Measurements from ENCODE around the gene TCF12. TPM values are rescaled to one million over a fixed set of nuclear protein-coding genes. Genes with fewer than 3 reads are reported as not detected.

Gene TCF12
- total and polyA plus RNA-seq, 5 donors from 2014 or later = 45.7 to 83.7 (median 68.2) TPM

DNA sequence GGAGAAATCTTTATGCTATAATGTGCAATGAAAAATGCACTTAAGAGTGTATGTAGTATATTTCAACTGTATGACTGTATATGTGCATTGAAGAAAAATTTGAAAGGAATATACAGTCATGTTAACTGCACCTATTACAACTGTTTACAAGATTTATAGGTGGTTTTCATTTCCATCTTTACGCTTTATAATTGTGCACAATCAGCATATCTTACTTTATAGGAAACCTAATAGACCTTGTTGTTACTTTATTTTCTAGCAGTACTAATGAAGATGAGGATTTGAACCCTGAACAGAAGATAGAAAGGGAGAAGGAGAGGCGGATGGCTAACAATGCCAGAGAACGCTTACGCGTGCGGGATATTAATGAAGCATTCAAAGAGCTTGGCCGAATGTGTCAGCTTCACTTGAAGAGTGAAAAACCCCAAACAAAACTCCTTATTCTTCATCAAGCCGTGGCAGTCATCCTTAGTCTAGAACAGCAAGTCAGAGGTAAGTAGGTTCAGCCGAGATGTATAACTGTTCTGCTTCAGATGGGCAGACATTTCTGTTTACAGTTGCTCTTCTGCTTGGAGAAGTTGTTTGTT, 354.4 kb downstream of the TCF12 start:
- H3K27ac ChIP-seq (ENCODE audit: insufficient read depth, low read length, poor library complexity, severe bottlenecking) = no peak overlapping the region
- DNase-seq (no peak), ATAC-seq (ENCODE audit: low read depth in 2 of 2) (no peak)
- H3K36me3 Mint-ChIP-seq = peaks cover 55% of the 10 kb centered on the region
- H3K9me3 ChIP-seq (ENCODE audit: control insufficient read depth in 2 of 2, low read length in 2 of 2) = no peaks in the 10 kb centered on the region
- H3K27ac Mint-ChIP-seq = no peak overlapping the region
- H3K36me3 ChIP-seq (ENCODE audit: control insufficient read depth, insufficient read depth, low read length) = peaks cover 25% of the 10 kb centered on the region
- H3K4me1 ChIP-seq (ENCODE audit: control insufficient read depth, insufficient read depth, low read length, poor library complexity, severe bottlenecking) = no peaks in the 10 kb centered on the region
- no peaks in the 10 kb centered on the region for H3K9me3 Mint-ChIP-seq
- H3K4me1 Mint-ChIP-seq = peaks cover 0 to 12% (median 8%) of the 10 kb centered on the region in 4 donors
- H3K27me3 ChIP-seq (ENCODE audit: control insufficient read depth, insufficient read depth, low read length) = no peaks in the 10 kb centered on the region
- no peak overlapping the region for H3K4me3 Mint-ChIP-seq
- H3K4me3 ChIP-seq (ENCODE audit: low read depth, low read length) = no peak overlapping the region
- H3K27me3 Mint-ChIP-seq = no peaks in the 10 kb centered on the region

- Mint-ChIP-seq H3K27me3 (no peaks in the 10 kb centered on the region), H3K36me3 (peaks cover 55% of the 10 kb centered on the region)
- H3K36me3 ChIP-seq (ENCODE audit: control insufficient read depth, insufficient read depth, low read length) = peaks cover 25% of the 10 kb centered on the region
These were observed 355.0 kb downstream of the TCF12 start for GRCh38 chr15:57273402-57273801.

DNA sequence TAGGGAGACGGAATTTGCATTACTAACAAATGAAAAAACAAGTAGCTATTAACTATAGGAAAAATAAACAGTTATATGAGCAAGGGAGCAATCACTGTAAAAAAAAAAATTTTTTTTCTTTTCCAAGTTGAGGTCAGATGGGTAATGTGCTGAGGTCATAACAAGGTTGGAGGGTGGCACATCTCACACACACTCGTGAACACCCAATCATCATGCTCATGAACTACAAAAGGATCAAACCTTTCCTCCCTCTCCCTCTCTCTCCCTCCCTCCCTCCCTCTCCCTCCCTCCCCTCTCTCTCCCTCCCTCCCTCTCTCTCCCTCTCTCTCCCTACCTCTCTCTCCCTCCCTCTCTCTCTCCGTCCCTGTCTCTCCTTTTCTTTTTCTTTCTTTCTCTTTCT, 360.0 kb downstream of the TCF12 start:
- no peak overlapping the region for H3K4me3 ChIP-seq (ENCODE audit: low read depth, low read length)
- peaks cover 12 to 30% (median 22%) of the 10 kb centered on the region in 4 donors for H3K4me1 Mint-ChIP-seq
- no peaks in the 10 kb centered on the region for H3K9me3 Mint-ChIP-seq
- H3K9me3 ChIP-seq (ENCODE audit: control insufficient read depth in 2 of 2, low read length in 2 of 2) = no peaks in the 10 kb centered on the region
- H3K4me1 ChIP-seq (ENCODE audit: control insufficient read depth, insufficient read depth, low read length, poor library complexity, severe bottlenecking) = no peaks in the 10 kb centered on the region
- H3K27me3 ChIP-seq (ENCODE audit: control insufficient read depth, insufficient read depth, low read length) = no peaks in the 10 kb centered on the region
- no peak overlapping the region for H3K4me3 Mint-ChIP-seq
- H3K27ac ChIP-seq (ENCODE audit: insufficient read depth, low read length, poor library complexity, severe bottlenecking) = no peak overlapping the region
- peak overlapping the region in 2 of 3 donors; percentile 42 to 77 for H3K27ac Mint-ChIP-seq
- H3K27me3 Mint-ChIP-seq = no peaks in the 10 kb centered on the region
- peaks cover 57% of the 10 kb centered on the region for H3K36me3 Mint-ChIP-seq
- ATAC-seq (ENCODE audit: low read depth in 2 of 2) = no peak
- no peak for DNase-seq
- peaks cover 28% of the 10 kb centered on the region for H3K36me3 ChIP-seq (ENCODE audit: control insufficient read depth, insufficient read depth, low read length)

More at GRCh38 chr15:57273402-57273801, 355.0 kb downstream of the TCF12 start:
- H3K4me1 ChIP-seq (ENCODE audit: control insufficient read depth, insufficient read depth, low read length, poor library complexity, severe bottlenecking) = no peaks in the 10 kb centered on the region
- Mint-ChIP-seq H3K27ac (peak overlapping the region in 1 of 3 donors; percentile 57), H3K4me3 (no peak overlapping the region), H3K9me3 (no peaks in the 10 kb centered on the region), H3K4me1 (peaks cover 0 to 15% (median 7%) of the 10 kb centered on the region in 4 donors)
- no peaks in the 10 kb centered on the region for H3K27me3 ChIP-seq (ENCODE audit: control insufficient read depth, insufficient read depth, low read length)
- H3K27ac ChIP-seq (ENCODE audit: insufficient read depth, low read length, poor library complexity, severe bottlenecking) = no peak overlapping the region
- DNase-seq (no peak), ATAC-seq (ENCODE audit: low read depth in 2 of 2) (no peak)
- no peaks in the 10 kb centered on the region for H3K9me3 ChIP-seq (ENCODE audit: control insufficient read depth in 2 of 2, low read length in 2 of 2)
- H3K4me3 ChIP-seq (ENCODE audit: low read depth, low read length) = no peak overlapping the region

- Histone ChIP-seq H3K36me3 (ENCODE audit: control insufficient read depth, insufficient read depth, low read length) (peaks cover 24% of the 10 kb centered on the region), H3K4me1 (ENCODE audit: control insufficient read depth, insufficient read depth, low read length, poor library complexity, severe bottlenecking) (no peaks in the 10 kb centered on the region), H3K27ac (ENCODE audit: insufficient read depth, low read length, poor library complexity, severe bottlenecking) (no peak overlapping the region), H3K27me3 (ENCODE audit: control insufficient read depth, insufficient read depth, low read length) (no peaks in the 10 kb centered on the region), H3K9me3 (ENCODE audit: control insufficient read depth in 2 of 2, low read length in 2 of 2) (no peaks in the 10 kb centered on the region), H3K4me3 (ENCODE audit: low read depth, low read length) (no peak overlapping the region)
- H3K4me3 Mint-ChIP-seq = no peak overlapping the region
- H3K27me3 Mint-ChIP-seq = no peaks in the 10 kb centered on the region
- no peaks in the 10 kb centered on the region for H3K9me3 Mint-ChIP-seq
- ATAC-seq (ENCODE audit: low read depth in 2 of 2) (no peak), DNase-seq (no peak)
- peaks cover 18 to 45% (median 30%) of the 10 kb centered on the region in 4 donors for H3K4me1 Mint-ChIP-seq
- no peak overlapping the region for H3K27ac Mint-ChIP-seq
- peaks cover 61% of the 10 kb centered on the region for H3K36me3 Mint-ChIP-seq
These were observed 362.0 kb downstream of the TCF12 start for GRCh38 chr15:57280464-57280863.

GRCh38 chr15:57281321-57281720, 362.9 kb downstream of the TCF12 start:
- peaks cover 18 to 47% (median 30%) of the 10 kb centered on the region in 4 donors for H3K4me1 Mint-ChIP-seq
- H3K27me3 ChIP-seq (ENCODE audit: control insufficient read depth, insufficient read depth, low read length) = no peaks in the 10 kb centered on the region
- H3K27me3 Mint-ChIP-seq = no peaks in the 10 kb centered on the region
- H3K4me3 ChIP-seq (ENCODE audit: low read depth, low read length) = no peak overlapping the region
- H3K27ac ChIP-seq (ENCODE audit: insufficient read depth, low read length, poor library complexity, severe bottlenecking) = no peak overlapping the region
- ATAC-seq (ENCODE audit: low read depth in 2 of 2) (no peak), DNase-seq (peak in 1 of 3 donors; percentile 51)
- H3K9me3 ChIP-seq (ENCODE audit: control insufficient read depth in 2 of 2, low read length in 2 of 2) = no peaks in the 10 kb centered on the region
- H3K4me1 ChIP-seq (ENCODE audit: control insufficient read depth, insufficient read depth, low read length, poor library complexity, severe bottlenecking) = no peaks in the 10 kb centered on the region
- H3K36me3 Mint-ChIP-seq = peaks cover 60% of the 10 kb centered on the region
- peaks cover 28% of the 10 kb centered on the region for H3K36me3 ChIP-seq (ENCODE audit: control insufficient read depth, insufficient read depth, low read length)
- peak overlapping the region in 3 of 4 donors; percentile 24 to 66 (median 40) for H3K4me3 Mint-ChIP-seq
- no peaks in the 10 kb centered on the region for H3K9me3 Mint-ChIP-seq
- H3K27ac Mint-ChIP-seq = peak overlapping the region in 2 of 3 donors; percentile 53 to 74

- Histone ChIP-seq H3K36me3 (ENCODE audit: control insufficient read depth, insufficient read depth, low read length) (peaks cover 37% of the 10 kb centered on the region), H3K27me3 (ENCODE audit: control insufficient read depth, insufficient read depth, low read length) (no peaks in the 10 kb centered on the region), H3K9me3 (ENCODE audit: control insufficient read depth in 2 of 2, low read length in 2 of 2) (no peaks in the 10 kb centered on the region), H3K4me1 (ENCODE audit: control insufficient read depth, insufficient read depth, low read length, poor library complexity, severe bottlenecking) (no peaks in the 10 kb centered on the region), H3K4me3 (ENCODE audit: low read depth, low read length) (no peak overlapping the region), H3K27ac (ENCODE audit: insufficient read depth, low read length, poor library complexity, severe bottlenecking) (no peak overlapping the region)
- H3K4me1 Mint-ChIP-seq = peaks cover 18 to 47% (median 30%) of the 10 kb centered on the region in 4 donors
- ATAC-seq (ENCODE audit: low read depth in 2 of 2) (no peak), DNase-seq (no peak)
- H3K27me3 Mint-ChIP-seq = no peaks in the 10 kb centered on the region
- H3K27ac Mint-ChIP-seq = peak overlapping the region in 1 of 3 donors; percentile 52
- no peak overlapping the region for H3K4me3 Mint-ChIP-seq
- peaks cover 69% of the 10 kb centered on the region for H3K36me3 Mint-ChIP-seq
- H3K9me3 Mint-ChIP-seq = no peaks in the 10 kb centered on the region
These were observed 364.2 kb downstream of the TCF12 start for GRCh38 chr15:57282686-57283085.

DNA sequence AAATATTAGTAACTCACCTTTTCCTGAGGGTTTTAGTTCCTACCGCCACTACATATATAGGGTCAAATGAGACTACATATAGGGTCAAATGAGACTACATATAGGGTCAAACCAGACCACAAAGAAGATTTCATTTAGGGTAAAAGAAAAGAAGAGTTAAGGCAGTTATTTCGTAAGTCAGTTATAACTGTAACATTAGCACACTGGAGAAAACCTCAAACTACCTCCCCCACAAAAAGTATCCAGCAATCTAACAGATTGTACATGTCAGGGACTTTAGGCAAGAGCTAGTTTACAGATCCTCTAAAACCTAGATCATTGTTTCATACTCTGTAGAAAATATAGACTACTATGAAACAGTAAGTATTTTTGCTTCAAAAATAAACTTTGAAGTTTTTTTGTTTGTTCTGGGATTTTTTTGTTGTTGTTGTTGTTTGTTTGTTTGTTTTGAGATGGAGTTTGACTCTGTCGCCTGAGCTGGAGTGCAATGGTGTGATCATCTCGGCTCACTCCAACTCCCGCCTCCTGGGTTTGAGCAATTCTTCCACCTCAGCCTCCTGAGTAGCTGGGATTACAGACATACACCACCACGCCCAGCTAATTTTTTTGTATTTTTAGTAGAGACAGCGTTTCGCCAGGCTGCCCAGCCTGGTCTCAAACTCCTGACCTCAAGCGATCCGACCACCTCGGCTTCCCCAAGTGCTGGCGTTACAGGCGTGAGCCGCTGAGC, 365.5 kb downstream of the TCF12 start:
- H3K27me3 Mint-ChIP-seq = no peaks in the 10 kb centered on the region
- H3K27me3 ChIP-seq (ENCODE audit: control insufficient read depth, insufficient read depth, low read length) = no peaks in the 10 kb centered on the region
- peak overlapping the region; percentile 4 to 84 (median 80) for H3K27ac Mint-ChIP-seq
- no peaks in the 10 kb centered on the region for H3K9me3 Mint-ChIP-seq
- H3K4me1 ChIP-seq (ENCODE audit: control insufficient read depth, insufficient read depth, low read length, poor library complexity, severe bottlenecking) = no peaks in the 10 kb centered on the region
- no peak overlapping the region for H3K4me3 ChIP-seq (ENCODE audit: low read depth, low read length)
- DNase-seq (no peak), ATAC-seq (ENCODE audit: low read depth in 2 of 2) (no peak)
- peaks cover 74% of the 10 kb centered on the region for H3K36me3 Mint-ChIP-seq
- no peak overlapping the region for H3K27ac ChIP-seq (ENCODE audit: insufficient read depth, low read length, poor library complexity, severe bottlenecking)
- peaks cover 18 to 47% (median 26%) of the 10 kb centered on the region in 4 donors for H3K4me1 Mint-ChIP-seq
- H3K9me3 ChIP-seq (ENCODE audit: control insufficient read depth in 2 of 2, low read length in 2 of 2) = no peaks in the 10 kb centered on the region
- peak overlapping the region in 3 of 4 donors; percentile 1 to 10 (median 8) for H3K4me3 Mint-ChIP-seq
- peaks cover 37% of the 10 kb centered on the region for H3K36me3 ChIP-seq (ENCODE audit: control insufficient read depth, insufficient read depth, low read length)
